KMS-11 (cell line): ENCODE data around the gene ATP9B.

Experiments
- H2AFZ ChIP-seq: fragments of 200-600 bp; sonication (generic); 2 replicates; pipeline ENCODE4 v1.6.1; 2016; ENCODE audit warnings: antibody characterized with exemption, mixed run types, low read depth
- H3K27ac ChIP-seq: fragments of 200-600 bp; sonication (generic); 2 replicates; pipeline ENCODE4 v1.6.1; 2016; ENCODE audit warnings: mild to moderate bottlenecking, mixed run types
- H3K27me3 ChIP-seq: fragments of 200-600 bp; sonication (generic); 2 replicates; pipeline ENCODE4 v1.6.1; 2017; ENCODE audit warnings: mild to moderate bottlenecking, low read depth, mixed run types, moderate library complexity; ENCODE audit not compliant: insufficient read depth
- H3K36me3 ChIP-seq: fragments of 200-600 bp; sonication (generic); 2 replicates; pipeline ENCODE4 v1.6.1; 2017; ENCODE audit warnings: mild to moderate bottlenecking, mixed run types; ENCODE audit not compliant: insufficient read depth
- H3K4me1 ChIP-seq: fragments of 200-600 bp; sonication (generic); 2 replicates; pipeline ENCODE4 v1.6.1; 2016; ENCODE audit warnings: mild to moderate bottlenecking, low read depth, mixed run types; ENCODE audit not compliant: poor library complexity, severe bottlenecking
- H3K4me2 ChIP-seq: fragments of 200-600 bp; sonication (generic); 2 replicates; pipeline ENCODE4 v1.7.0; 2016; ENCODE audit warnings: mild to moderate bottlenecking, mixed run types
- H3K4me3 ChIP-seq: fragments of 200-600 bp; sonication (generic); IDR thresholded peaks from 2 replicates; pipeline ENCODE4 v1.6.1; 2017; ENCODE audit warnings: low read depth, low read length, mixed read lengths; ENCODE audit not compliant: insufficient read depth
- H3K79me2 ChIP-seq: fragments of 200-600 bp; sonication (generic); 2 replicates; pipeline ENCODE4 v1.6.1; 2016; ENCODE audit warnings: low read depth, mixed run types; ENCODE audit not compliant: insufficient read depth
- H3K9ac ChIP-seq: fragments of 200-600 bp; sonication (generic); 2 replicates; pipeline ENCODE4 v1.6.1; 2016; ENCODE audit warnings: mild to moderate bottlenecking, mixed run types
- H4K20me1 ChIP-seq: fragments of 200-600 bp; sonication (generic); 2 replicates; pipeline ENCODE4 v1.6.1; 2016; ENCODE audit warnings: mild to moderate bottlenecking, mixed run types; ENCODE audit not compliant: insufficient read depth
- TF ChIP-seq, protein P1 (sequence below): fragments of 200-600 bp; sonication (generic); conservative IDR thresholded peaks from 2 replicates; pipeline ENCODE4 v1.6.1; 2017; ENCODE audit warnings: low read depth, mild to moderate bottlenecking, antibody characterized with exemption, low read length, moderate library complexity, mixed read lengths

Gene ATP9B

DNA sequence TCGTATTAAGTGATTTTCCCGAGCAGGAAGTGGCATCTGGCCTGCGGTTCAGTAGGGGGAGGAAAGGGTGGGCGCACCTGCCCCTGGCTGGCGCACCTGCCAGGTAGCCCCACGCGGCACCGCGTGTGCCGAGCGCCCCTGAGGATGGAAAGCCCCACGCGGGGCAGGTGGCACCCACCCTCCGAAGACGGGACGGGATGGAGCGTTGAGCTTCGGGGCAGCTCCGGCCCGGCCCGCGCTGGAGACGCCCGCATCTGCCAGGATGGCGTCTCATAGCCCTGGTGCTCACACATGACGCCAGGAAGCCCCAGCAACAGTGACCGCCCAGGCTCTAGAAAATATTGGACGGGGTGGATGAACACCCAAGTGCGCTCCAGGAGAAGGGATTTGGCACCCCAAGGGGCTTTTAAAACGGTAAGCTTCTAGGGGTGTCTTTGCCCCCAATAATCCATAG lies 324.0 kb downstream of the ATP9B start:
- H3K27ac ChIP-seq: peak overlapping the region; percentile 34; the same call in 1 of the 2 replicates
- TF ChIP-seq, protein P1, sequence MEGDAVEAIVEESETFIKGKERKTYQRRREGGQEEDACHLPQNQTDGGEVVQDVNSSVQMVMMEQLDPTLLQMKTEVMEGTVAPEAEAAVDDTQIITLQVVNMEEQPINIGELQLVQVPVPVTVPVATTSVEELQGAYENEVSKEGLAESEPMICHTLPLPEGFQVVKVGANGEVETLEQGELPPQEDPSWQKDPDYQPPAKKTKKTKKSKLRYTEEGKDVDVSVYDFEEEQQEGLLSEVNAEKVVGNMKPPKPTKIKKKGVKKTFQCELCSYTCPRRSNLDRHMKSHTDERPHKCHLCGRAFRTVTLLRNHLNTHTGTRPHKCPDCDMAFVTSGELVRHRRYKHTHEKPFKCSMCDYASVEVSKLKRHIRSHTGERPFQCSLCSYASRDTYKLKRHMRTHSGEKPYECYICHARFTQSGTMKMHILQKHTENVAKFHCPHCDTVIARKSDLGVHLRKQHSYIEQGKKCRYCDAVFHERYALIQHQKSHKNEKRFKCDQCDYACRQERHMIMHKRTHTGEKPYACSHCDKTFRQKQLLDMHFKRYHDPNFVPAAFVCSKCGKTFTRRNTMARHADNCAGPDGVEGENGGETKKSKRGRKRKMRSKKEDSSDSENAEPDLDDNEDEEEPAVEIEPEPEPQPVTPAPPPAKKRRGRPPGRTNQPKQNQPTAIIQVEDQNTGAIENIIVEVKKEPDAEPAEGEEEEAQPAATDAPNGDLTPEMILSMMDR: no peak
- no peaks in the 10 kb centered on the region for H4K20me1 ChIP-seq
- H3K79me2 ChIP-seq: no peaks in the 10 kb centered on the region
- no peak overlapping the region for H3K4me3 ChIP-seq
- no peaks in the 10 kb centered on the region for H3K36me3 ChIP-seq
- peak overlapping the region; percentile 74 for H3K9ac ChIP-seq
- peaks cover 21% of the 10 kb centered on the region; the same call in 1 of the 2 replicates for H3K27me3 ChIP-seq
- peak overlapping the region; percentile 88 for H2AFZ ChIP-seq
- H3K4me2 ChIP-seq: peak overlapping the region; percentile 77
- H3K4me1 ChIP-seq: peaks cover 19% of the 10 kb centered on the region

DNA sequence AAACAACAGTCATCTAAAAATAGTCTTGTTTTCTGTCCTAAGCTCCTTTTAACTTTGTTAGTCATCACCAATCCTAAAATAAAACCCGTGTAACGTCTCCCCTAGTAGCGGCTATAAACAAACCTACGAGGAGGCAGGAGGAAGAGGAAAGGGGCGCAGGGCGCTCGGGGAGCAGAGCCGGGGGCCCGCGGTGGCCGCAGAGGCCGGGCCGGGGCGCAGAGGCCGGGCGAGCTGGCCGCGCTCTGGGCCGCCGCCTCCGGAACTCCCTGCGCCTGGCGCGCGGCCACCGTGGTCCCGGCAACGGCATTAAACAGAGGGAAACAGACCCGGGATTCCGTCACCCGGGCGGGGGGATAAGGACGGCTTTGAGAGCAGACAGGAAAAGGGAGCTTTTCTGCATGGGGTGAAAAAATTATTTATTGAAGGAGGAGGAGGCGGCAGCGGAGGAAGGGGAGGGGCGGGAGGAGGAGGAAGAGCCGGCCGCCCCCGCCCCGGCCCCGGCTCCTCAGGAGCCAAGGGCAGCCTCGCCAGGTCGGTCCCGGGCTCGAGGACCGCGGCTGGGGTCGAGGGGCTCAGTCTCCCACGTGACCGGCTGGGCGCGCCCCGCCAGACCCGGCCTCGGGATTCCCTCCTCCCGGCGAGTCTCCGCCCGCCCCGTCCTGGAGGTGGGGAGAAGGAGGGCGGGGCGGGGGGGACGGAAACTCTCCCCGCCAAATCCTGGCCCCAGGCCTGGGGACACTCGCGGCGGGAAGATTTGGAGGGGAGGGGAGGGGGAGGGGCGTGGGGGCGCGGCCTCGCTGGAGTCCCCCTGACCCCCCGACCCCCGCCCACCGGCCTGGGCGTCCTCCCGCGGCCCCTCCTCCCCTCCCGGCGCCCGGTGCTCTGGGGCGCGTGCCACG lies 324.7 kb downstream of the ATP9B start:
- H3K4me1 ChIP-seq: peaks cover 19% of the 10 kb centered on the region
- TF ChIP-seq, protein P1: no peak
- peak overlapping the region; percentile 96 for H3K4me2 ChIP-seq
- H2AFZ ChIP-seq: peak overlapping the region; percentile 88
- H4K20me1 ChIP-seq: no peaks in the 10 kb centered on the region
- H3K27ac ChIP-seq: peak overlapping the region; percentile 34; the same call in 1 of the 2 replicates
- no peaks in the 10 kb centered on the region for H3K79me2 ChIP-seq
- no peaks in the 10 kb centered on the region for H3K36me3 ChIP-seq
- H3K4me3 ChIP-seq: no peak overlapping the region
- H3K27me3 ChIP-seq: peaks cover 21% of the 10 kb centered on the region; the same call in 1 of the 2 replicates
- H3K9ac ChIP-seq: peak overlapping the region; percentile 74

DNA sequence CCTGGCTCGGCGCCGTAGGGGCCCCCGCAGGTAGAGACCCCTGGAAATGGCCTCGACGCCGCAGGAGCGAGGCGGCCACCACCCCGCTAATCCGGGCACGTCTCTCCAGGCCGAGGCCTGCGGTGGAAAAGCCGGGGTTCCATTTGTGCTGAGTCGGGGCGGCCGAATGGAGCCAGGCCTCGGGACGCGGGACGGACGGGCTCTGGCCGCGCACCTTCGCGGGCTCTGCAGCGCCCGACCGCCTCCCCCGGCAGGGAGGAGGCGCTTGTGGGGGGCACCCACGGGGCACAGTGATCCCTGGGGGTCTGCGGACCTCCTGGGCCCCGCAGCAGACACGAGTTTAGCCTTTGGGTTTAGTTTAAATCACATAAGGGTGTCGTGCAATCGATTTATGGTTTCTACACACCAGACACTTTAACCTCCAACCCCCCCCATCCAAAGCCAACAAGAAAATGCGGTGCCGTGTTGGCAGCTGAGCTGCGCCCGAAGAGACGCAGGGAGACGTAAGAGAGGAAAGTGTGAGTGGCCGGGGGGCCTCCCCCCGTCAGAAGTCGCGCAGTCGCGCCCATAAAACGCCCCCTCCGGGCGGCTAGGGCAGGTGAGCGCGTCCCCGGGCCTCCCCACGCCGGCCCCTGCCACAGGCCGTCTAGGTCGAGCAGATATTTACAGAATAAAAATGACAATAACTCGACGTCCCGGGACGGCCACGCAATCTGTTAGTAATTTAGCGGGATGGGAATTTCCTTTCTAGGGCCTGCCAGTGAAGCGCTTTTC lies 325.5 kb downstream of the ATP9B start:
- H3K27ac ChIP-seq: no peak overlapping the region
- no peaks in the 10 kb centered on the region for H3K36me3 ChIP-seq
- H3K9ac ChIP-seq: peak overlapping the region; percentile 74
- no peak overlapping the region for H3K4me3 ChIP-seq
- H3K4me2 ChIP-seq: peak overlapping the region; percentile 96
- peaks cover 21% of the 10 kb centered on the region; the same call in 1 of the 2 replicates for H3K27me3 ChIP-seq
- peak overlapping the region; percentile 88 for H2AFZ ChIP-seq
- no peaks in the 10 kb centered on the region for H3K79me2 ChIP-seq
- H4K20me1 ChIP-seq: no peaks in the 10 kb centered on the region
- TF ChIP-seq, protein P1: no peak
- peaks cover 24% of the 10 kb centered on the region for H3K4me1 ChIP-seq

DNA sequence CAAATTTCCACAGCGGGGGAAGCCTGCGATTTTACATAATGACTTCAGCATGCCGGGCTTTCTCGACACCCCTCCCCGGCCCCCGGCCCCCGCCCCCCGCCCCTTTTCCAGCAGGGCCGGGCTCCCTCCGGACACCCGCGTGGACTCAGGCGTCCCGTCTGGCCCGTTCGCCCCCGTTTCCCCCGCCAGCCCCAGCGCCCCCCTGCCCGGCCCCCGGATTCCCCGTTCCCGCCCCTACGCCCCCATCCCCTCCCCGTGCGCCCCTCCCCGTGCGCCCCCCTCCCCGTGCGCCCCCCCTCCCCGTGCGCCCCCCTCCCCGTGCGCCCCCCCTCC lies 326.1 kb downstream of the ATP9B start:
- Histone ChIP-seq H3K4me1 (peaks cover 24% of the 10 kb centered on the region), H3K36me3 (no peaks in the 10 kb centered on the region), H2AFZ (no peak overlapping the region), H4K20me1 (no peaks in the 10 kb centered on the region), H3K9ac (no peak overlapping the region; the same call in 1 of the 2 replicates), H3K4me2 (no peak overlapping the region), H3K27ac (no peak overlapping the region), H3K27me3 (peaks cover 21% of the 10 kb centered on the region; the same call in 1 of the 2 replicates), H3K79me2 (no peaks in the 10 kb centered on the region), H3K4me3 (no peak overlapping the region)
- TF ChIP-seq, protein P1: no peak
